ENCODE data around the gene MGMT. TPM values are rescaled to one million over a fixed set of nuclear protein-coding genes. Genes with fewer than 3 reads are reported as not detected.

Gene MGMT
- total RNA-seq, 1 donor from 2014 or later, result 13.9 TPM

DNA sequence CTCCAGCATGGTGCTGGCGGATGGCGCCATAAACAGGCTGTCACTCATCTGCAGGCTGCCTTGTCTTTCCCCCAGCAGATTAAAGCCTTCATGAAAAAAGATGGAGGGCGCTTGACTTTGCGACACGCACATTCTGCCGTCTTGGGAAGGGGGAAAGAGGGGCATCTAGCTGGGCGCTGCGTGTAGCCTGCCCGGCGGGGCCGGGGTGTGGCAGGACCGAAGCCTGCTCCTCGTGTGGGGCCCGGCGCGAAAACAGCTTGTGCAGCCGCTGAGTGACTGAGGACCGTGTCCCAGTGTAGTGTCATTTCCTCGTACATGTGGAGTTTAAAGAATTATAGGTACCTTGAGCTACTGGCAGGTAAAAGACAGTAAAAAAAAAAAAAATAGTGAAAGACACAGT lies 97.9 kb downstream of the MGMT start:
- TF ChIP-seq, protein P1, sequence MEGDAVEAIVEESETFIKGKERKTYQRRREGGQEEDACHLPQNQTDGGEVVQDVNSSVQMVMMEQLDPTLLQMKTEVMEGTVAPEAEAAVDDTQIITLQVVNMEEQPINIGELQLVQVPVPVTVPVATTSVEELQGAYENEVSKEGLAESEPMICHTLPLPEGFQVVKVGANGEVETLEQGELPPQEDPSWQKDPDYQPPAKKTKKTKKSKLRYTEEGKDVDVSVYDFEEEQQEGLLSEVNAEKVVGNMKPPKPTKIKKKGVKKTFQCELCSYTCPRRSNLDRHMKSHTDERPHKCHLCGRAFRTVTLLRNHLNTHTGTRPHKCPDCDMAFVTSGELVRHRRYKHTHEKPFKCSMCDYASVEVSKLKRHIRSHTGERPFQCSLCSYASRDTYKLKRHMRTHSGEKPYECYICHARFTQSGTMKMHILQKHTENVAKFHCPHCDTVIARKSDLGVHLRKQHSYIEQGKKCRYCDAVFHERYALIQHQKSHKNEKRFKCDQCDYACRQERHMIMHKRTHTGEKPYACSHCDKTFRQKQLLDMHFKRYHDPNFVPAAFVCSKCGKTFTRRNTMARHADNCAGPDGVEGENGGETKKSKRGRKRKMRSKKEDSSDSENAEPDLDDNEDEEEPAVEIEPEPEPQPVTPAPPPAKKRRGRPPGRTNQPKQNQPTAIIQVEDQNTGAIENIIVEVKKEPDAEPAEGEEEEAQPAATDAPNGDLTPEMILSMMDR (IDR thresholded peaks at IDR 0.05), result no peak
- DNase-seq (ENCODE audit: low spot score), result no peak
- H3K27ac Mint-ChIP-seq (ENCODE audit: unreplicated experiment), result no peak overlapping the region
- no peaks in the 10 kb centered on the region for H3K36me3 Mint-ChIP-seq (ENCODE audit: low read depth)
- no peaks in the 10 kb centered on the region for H3K27me3 Mint-ChIP-seq (ENCODE audit: low read depth)
- H3K9me3 Mint-ChIP-seq (ENCODE audit: low read depth), result no peaks in the 10 kb centered on the region
- H3K4me1 Mint-ChIP-seq (ENCODE audit: low read depth), result no peaks in the 10 kb centered on the region
- no peak overlapping the region for H3K4me3 Mint-ChIP-seq (ENCODE audit: unreplicated experiment)

DNA sequence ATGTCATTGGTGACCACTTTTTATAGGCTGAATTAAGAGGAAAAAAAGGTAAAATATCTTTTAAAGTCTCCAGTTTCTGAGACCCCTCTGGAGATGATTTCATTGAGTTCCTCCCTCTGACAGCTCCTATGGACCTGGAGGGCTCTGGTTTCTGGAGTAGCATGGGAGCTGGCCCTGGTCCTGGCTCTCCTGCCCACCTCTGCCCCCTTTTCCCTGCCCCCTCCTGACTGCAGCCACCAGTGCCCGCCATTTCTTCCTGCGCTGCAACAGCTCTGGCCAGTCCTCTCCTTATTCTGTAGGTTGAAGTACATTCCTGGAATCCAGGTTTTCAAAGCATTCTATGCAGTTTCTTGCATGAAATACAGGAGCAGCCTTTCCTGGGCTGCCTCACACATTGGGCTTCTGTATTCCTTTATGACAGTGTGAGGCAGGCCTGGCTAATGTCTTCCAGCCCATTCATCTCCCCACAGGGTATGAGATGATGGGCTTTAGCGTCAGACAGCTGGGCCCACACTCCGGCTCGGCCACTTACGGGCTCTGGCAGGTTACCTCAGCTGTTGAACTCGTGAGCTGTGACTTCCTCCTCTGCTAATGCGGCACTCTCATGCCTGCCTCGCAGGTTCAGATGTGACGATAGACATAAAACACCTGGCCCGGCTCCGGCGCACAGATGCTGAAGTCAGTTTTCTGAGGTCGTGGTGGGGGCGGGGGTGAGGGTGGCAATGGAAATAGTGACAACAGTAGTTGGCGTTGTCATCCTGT lies 101.7 kb downstream of the MGMT start:
- TF ChIP-seq, protein P1 (IDR thresholded peaks at IDR 0.05), result no peak
- Mint-ChIP-seq H3K27ac (ENCODE audit: unreplicated experiment) (no peak overlapping the region), H3K27me3 (ENCODE audit: low read depth) (no peaks in the 10 kb centered on the region), H3K4me3 (ENCODE audit: unreplicated experiment) (no peak overlapping the region), H3K9me3 (ENCODE audit: low read depth) (peaks cover 2% of the 10 kb centered on the region), H3K36me3 (ENCODE audit: low read depth) (no peaks in the 10 kb centered on the region), H3K4me1 (ENCODE audit: low read depth) (no peaks in the 10 kb centered on the region)
- DNase-seq (ENCODE audit: low spot score), result no peak

DNA sequence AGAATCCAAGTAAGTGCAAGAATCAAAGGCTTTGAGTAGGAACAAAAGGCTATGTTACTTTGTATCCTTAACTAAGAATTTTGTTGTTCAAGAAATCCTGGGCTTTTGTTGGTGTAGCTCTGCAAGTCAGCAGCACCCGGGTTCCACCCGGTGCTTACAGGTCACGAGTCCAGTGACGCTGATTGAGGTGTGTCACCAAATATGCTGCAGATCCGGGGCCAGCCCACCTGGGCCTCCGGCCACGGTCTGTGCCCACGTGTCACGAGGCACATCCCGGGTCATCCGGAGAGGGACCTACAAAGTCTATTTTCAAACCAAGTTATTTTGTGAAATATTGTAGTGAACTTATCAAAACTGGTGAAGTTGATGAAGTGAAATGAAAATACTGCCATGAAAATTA lies 103.1 kb downstream of the MGMT start:
- H3K27me3 Mint-ChIP-seq (ENCODE audit: low read depth), result no peaks in the 10 kb centered on the region
- no peak overlapping the region for H3K4me3 Mint-ChIP-seq (ENCODE audit: unreplicated experiment)
- no peaks in the 10 kb centered on the region for H3K36me3 Mint-ChIP-seq (ENCODE audit: low read depth)
- no peaks in the 10 kb centered on the region for H3K4me1 Mint-ChIP-seq (ENCODE audit: low read depth)
- TF ChIP-seq, protein P1 (IDR thresholded peaks at IDR 0.05), result no peak
- no peak for DNase-seq (ENCODE audit: low spot score)
- H3K27ac Mint-ChIP-seq (ENCODE audit: unreplicated experiment), result no peak overlapping the region
- peaks cover 2% of the 10 kb centered on the region for H3K9me3 Mint-ChIP-seq (ENCODE audit: low read depth)

DNA sequence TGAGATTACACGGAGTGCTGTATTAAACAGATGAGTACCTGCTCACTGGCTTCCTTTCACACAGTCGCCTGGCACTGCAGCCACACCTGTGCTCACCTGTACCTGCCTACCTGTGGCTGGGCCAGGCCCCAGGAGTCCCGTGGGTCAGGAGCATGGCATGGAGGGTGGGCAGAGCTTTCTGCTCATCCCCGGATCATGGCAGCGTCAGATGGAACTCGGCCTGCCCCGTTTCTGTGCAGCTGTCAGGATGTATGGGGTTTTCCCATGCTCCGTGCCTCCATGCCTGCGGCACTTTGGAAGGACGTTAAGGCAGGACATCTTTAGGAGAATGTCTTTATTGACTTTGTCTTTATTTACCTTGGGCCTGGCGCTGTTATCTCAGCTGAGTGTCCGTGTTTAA lies 112.2 kb downstream of the MGMT start:
- H3K9me3 Mint-ChIP-seq (ENCODE audit: low read depth), result no peaks in the 10 kb centered on the region
- DNase-seq (ENCODE audit: low spot score), result no peak
- no peak overlapping the region for H3K4me3 Mint-ChIP-seq (ENCODE audit: unreplicated experiment)
- H3K36me3 Mint-ChIP-seq (ENCODE audit: low read depth), result no peaks in the 10 kb centered on the region
- TF ChIP-seq, protein P1 (IDR thresholded peaks at IDR 0.05), result no peak
- H3K27me3 Mint-ChIP-seq (ENCODE audit: low read depth), result no peaks in the 10 kb centered on the region
- H3K27ac Mint-ChIP-seq (ENCODE audit: unreplicated experiment), result no peak overlapping the region
- no peaks in the 10 kb centered on the region for H3K4me1 Mint-ChIP-seq (ENCODE audit: low read depth)

DNA sequence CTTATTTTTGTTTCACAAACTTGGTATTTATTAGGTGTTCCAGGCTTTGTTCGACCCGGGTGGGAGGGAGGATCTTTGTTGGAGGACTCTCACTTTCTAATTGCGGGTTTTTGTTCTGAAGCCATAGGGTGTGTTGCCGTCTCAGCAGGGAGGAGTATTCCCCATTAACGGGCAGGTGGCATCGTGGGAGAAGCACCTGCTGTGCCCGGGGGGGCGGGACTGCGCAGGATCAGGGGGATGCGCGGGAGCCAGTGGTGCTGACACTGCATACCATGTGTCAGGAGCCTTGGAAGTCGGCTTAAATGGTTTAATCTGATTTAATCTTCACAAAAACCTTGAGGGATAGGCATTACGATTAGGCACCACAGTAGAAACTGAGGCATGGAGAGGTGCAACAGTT lies 113.0 kb downstream of the MGMT start:
- TF ChIP-seq, protein P1 (IDR thresholded peaks at IDR 0.05), result no peak
- H3K36me3 Mint-ChIP-seq (ENCODE audit: low read depth), result no peaks in the 10 kb centered on the region
- H3K9me3 Mint-ChIP-seq (ENCODE audit: low read depth), result no peaks in the 10 kb centered on the region
- H3K27me3 Mint-ChIP-seq (ENCODE audit: low read depth), result no peaks in the 10 kb centered on the region
- no peak overlapping the region for H3K4me3 Mint-ChIP-seq (ENCODE audit: unreplicated experiment)
- no peak overlapping the region for H3K27ac Mint-ChIP-seq (ENCODE audit: unreplicated experiment)
- no peaks in the 10 kb centered on the region for H3K4me1 Mint-ChIP-seq (ENCODE audit: low read depth)
- DNase-seq (ENCODE audit: low spot score), result no peak

Data from chondrocyte (in vitro differentiated cells).